GM12872 (cell line): Measurements from ENCODE around the gene MAPK12.

Source experiments
- TF ChIP-seq, protein P1 (sequence below): IDR thresholded peaks from 3 replicates; pipeline ENCODE4 v1.5.1; 2011; ENCODE audit warnings: low read depth, mild to moderate bottlenecking, low read length, moderate library complexity; ENCODE audit not compliant: insufficient read depth

Gene MAPK12

DNA sequence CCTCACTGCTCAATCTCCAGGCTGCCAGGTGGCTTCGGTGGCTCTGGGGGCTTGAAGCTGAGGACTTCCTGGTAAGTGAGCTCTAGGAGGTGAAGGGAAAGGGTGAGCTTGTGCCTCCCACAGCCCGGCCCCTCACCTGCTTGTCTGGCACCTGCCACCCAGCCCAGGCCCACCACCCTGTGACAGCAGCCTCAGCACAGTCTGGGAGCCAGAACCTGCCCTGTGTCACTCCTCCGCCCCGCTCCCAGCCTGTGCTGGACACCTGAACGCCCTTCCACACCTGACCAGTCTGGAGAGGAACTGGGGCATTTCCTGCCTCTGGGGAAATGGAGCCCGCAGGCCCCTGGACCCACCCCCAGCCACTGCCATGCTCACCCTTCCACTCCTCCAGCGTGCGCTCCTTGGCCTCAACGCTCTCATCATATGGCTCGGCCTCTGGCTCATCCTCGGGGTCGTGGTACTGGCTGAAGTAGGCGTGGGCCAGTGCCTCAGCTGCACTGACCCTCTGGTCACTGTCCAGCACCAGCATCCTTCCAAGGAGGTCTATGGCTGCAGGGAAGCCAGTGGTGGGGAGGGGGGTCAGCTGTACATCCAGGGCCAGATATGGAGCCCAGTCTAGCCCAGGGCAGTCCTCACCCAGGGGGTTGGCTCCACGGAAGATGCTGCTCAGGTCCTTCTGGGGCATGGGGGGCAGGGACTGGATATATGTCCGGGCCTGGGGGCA is 3.6 kb upstream of the MAPK12 start:
- TF ChIP-seq, protein P1, sequence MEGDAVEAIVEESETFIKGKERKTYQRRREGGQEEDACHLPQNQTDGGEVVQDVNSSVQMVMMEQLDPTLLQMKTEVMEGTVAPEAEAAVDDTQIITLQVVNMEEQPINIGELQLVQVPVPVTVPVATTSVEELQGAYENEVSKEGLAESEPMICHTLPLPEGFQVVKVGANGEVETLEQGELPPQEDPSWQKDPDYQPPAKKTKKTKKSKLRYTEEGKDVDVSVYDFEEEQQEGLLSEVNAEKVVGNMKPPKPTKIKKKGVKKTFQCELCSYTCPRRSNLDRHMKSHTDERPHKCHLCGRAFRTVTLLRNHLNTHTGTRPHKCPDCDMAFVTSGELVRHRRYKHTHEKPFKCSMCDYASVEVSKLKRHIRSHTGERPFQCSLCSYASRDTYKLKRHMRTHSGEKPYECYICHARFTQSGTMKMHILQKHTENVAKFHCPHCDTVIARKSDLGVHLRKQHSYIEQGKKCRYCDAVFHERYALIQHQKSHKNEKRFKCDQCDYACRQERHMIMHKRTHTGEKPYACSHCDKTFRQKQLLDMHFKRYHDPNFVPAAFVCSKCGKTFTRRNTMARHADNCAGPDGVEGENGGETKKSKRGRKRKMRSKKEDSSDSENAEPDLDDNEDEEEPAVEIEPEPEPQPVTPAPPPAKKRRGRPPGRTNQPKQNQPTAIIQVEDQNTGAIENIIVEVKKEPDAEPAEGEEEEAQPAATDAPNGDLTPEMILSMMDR: no peak

DNA sequence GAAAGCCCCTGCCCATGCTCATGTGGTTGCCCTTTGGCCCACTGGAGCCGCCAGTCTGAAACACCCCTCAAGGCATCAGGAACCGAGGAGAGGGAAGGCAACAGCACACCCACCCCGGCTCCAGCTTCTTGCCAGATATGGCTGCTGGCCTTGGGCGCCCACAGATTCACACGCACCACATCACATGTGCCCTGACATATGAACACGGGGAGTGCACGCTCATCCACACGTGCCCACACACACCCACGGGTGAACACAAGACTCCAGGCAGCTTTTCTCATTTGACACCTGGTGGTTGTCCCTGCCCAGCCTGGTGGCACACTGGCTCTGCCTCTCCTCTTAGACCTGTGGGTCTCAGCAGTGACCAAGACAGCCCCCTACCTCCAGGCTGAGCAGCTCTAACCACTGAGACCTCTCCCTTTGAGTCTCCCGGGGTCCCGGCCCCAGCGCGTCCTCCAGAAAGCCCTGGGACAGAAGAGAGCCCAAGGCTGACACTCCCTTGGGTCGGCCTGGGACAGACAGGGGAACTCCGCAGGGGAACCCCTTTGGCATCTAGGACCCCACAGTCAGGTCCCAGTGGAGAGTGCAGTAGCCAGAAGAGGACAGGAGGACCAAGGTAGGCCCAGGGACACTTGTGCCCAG is 2.7 kb upstream of the MAPK12 start:
- TF ChIP-seq, protein P1: no peak

DNA sequence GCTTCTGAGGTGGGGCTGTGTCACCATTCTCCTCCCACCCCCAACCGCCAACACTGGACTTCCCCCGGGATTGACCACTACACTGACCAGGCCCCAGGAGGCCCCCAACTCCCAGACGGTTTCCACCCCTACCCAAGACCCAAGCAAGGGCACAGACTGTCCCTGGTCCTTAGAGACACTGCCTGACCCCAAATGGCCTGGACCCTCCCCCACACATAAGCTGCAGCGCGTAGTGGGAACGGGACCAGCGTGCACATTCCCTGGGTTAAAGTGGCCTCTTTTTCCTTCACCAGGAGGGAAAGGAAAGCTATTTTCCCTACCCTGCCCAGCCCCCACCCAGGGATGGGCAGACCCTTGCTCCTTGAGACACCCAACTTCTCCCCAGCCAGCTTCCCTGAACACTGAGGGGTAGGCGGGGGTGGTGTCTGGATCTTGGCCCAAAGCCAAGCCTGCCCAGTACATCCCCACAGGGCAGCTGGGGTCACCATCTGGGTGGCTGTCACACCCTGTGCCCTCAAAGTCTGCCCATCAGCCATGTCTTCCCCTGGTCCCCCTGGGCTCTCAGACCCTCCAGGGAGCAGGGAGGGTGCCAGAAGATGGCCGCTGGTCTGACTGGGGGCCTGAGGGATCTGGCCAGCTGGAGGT is 1.6 kb upstream of the MAPK12 start:
- TF ChIP-seq, protein P1: no peak

- TF ChIP-seq, protein P1: no peak
Measured at GRCh38 chr22:50262460-50262911, 1.0 kb upstream of the MAPK12 start.

- TF ChIP-seq, protein P1: no peak
Measured at GRCh38 chr22:50260801-50261614, 475 bp downstream of the MAPK12 start.

GRCh38 chr22:50260434-50260800 is 1.1 kb downstream of the MAPK12 start:
- TF ChIP-seq, protein P1: no peak

GRCh38 chr22:50259302-50259701 is 2.2 kb downstream of the MAPK12 start:
- TF ChIP-seq, protein P1: no peak
